NCI-H146 (cell line): ENCODE results near the gene DGKB.
A peak's percentile ranks its signal among the peaks of the same experiment; 100 is the strongest.

Experiments
- DNase-seq: peaks from one replicate; lab custom pipeline; 2025; lab: John Stamatoyannopoulos, UW

DGKB gene

DNA sequence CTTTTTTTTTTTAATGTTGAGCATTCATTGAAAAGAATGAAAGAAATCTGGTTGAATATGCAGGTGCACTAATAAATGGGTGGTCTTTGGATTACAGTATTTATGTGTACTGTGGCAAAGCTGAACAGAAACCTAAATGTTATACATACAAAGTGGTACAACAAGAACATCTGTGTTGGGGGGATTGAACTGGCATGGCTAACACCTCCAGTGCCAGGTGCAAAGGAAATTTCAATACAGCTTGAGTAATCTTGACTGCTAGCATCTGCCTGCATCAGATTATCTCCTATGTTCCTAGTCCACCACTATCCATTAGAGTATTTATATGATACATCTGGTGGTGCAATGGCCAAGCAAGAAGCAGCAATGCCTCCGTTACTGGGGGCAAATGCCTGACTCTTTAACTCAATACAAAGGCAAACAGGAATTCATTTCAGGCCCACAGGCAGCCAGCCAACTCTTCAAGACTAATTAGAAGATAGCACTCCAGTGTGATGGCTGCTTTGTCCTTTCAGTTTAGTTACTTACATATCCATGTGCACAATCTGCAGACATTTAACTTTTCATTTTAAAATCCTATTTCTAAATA, 692.6 kb downstream of the DGKB start:
- peak; percentile 57 for DNase-seq

GRCh38 chr7:14207711-14208110, 694.8 kb downstream of the DGKB start:
- no peak for DNase-seq

GRCh38 chr7:14207138-14207537, 695.4 kb downstream of the DGKB start:
- no peak for DNase-seq

DNA sequence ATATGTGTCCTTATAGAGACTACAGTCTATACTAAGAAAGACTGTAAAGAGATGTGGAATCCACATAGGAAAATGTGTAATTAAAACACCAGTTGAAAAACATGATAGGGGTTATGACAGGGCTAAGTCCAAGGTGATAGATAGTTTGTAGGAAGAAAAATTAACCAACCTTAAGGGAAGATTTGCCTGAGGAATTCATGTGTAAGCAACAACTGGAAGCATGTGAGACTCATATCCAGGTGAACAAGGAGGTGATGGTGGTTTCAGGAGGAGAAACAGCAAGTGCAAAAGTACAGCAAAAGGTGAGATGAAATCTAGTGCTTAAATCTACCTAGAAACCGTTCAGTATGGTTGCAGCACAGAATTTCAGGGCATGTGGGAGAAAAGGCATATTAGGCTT, 696.4 kb downstream of the DGKB start:
- DNase-seq, result no peak

DNA sequence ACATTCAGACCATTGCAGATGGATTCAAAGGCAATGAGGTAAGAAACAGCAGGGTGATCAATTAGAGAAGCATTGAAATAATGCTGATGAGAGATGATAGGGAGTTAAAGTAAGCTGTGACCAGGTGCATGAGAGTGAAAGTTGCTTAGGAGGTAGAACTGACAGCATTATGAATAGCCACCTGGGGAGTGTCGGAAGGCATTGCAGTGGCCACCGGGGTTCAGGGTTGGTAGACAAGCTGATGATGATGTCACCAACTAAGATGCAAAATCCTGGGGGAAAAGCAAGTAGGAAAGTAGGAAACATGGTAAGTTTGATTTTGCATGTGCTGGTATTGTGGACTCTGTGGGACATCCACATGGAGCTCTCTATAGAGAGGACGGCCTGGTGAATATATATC, 701.2 kb downstream of the DGKB start:
- peak; percentile 93 for DNase-seq

DNA sequence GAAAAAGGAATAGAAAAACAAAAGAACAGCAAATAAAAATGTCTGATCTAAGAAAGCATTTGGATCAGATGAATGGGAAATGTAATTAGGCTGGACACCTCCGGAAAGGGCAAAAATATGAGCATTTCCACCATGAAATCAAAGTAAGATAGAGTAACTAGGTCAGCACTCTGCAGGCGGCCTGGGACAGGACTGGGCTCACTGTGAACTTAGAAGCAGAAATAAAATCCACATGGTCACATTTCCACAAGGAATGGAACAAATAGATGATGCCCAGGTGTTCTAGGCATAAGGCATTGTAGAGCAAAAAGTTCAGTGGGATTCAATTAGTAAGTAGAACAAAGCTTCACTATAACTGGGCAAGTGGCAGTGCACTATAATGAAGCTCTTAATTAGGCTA, 703.2 kb downstream of the DGKB start:
- no peak for DNase-seq

DNA sequence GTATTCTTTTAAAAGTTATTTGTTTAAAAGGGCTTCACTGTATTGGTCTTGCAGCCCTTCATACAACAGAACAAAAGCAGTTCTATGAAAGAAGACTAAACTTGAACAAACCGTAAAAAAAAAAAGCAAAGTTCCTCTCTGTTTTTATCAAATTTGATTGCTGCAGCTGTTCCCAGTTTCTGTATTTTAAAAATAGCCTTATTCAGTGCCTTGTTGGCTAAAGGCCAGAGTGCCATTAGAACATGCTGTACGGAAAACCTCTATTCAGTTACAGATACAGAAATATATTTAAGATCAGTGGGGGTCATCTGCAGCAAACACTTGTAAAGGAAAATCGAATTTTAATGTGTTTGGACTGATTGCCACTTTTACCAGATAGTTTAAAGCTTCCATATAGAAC, 705.3 kb downstream of the DGKB start:
- peak; percentile 91 for DNase-seq

GRCh38 chr7:14196555-14196954, 706.0 kb downstream of the DGKB start:
- no peak for DNase-seq

GRCh38 chr7:14195871-14196270, 706.7 kb downstream of the DGKB start:
- DNase-seq, result no peak

DNA sequence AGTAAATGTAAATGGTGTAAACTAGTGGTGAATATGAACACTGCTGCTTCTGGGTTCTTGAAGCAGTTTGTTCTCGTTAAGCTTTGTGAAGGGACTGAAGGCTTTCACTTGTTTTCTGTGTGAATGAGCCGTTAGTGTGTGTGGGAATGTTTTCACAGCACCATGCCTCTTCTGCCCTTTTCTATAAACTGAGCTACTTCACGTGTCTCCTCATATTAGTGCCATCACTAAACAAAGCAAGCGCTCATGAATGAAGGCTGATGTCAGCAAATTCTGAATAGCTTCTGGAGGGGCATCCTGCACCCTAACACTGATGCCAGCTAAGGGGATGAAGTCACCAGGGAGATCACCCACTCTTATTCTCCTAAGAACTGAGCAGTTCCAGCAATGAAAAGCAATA, 707.5 kb downstream of the DGKB start:
- DNase-seq, result no peak

GRCh38 chr7:14191686-14192098, 710.9 kb downstream of the DGKB start:
- no peak for DNase-seq

GRCh38 chr7:14184292-14184864, 718.2 kb downstream of the DGKB start:
- no peak for DNase-seq

DNA sequence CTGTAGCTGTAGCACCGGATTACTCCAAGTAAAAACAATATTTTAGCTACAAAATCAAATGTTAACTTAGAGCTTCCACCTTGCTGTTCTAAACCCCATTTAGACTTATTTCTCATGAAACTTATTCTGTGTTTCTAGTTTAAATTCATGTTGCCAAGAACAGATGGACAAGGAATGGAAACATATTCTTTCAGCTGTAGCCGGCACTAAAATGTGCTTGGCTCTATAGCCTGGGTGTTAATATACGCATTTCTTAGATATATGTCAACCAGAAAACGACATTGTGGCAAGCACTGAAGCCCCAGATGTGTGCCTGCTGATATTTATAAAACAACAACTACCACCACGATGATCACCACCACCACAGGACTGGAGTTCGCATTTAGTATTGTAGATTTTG, 722.8 kb downstream of the DGKB start:
- no peak for DNase-seq

GRCh38 chr7:14177876-14178275, 724.7 kb downstream of the DGKB start:
- DNase-seq, result no peak

DNA sequence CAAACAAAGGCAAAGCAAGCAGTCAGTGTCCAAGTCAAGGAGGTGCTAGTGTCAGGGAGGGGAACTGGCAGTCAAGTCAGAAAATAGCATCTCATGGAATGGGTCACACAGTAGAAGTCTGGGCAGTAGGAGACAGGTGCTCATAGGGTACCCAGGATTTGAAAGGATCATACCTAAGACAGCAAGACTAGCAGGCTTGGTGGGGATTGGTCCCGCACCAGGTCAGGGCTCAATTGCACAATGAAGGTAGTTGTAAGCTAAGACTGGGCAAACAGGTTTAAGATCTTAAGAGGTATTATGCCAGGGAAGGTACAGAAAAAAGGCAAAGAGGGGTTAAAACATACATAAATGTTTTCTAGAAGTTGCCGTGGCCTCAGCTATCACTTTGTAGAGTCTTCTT, 731.7 kb downstream of the DGKB start:
- DNase-seq, result no peak

GRCh38 chr7:14158111-14158510, 744.4 kb downstream of the DGKB start:
- no peak for DNase-seq

- DNase-seq, result no peak
Observed at GRCh38 chr7:14156436-14156835, 746.1 kb downstream of the DGKB start.

DNA sequence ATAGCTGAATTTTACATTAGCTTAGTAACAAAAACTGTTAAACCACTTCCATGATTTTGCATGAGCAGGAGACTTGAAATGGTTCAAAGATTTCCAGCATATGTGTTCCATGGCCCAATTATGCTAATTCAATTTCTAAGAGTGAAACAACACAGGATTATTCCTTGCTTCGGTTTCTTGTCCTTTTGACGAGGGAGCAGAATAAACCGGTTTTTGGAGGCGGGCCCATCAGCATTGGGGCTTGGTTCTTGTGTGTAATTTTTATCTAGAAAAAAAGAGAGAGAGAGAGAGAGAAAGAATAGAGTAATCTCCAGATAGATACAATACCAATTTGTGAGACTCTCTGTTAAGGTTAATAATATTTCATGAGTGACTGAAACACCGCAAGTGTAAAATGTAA, 753.6 kb downstream of the DGKB start:
- DNase-seq, result no peak

GRCh38 chr7:14147532-14147931, 755.0 kb downstream of the DGKB start:
- DNase-seq, result no peak

GRCh38 chr7:14144538-14144937, 758.0 kb downstream of the DGKB start:
- DNase-seq, result peak; percentile 79

GRCh38 chr7:14144109-14144508, 758.4 kb downstream of the DGKB start:
- DNase-seq, result no peak

GRCh38 chr7:14137676-14138075, 764.9 kb downstream of the DGKB start:
- DNase-seq, result no peak

- no peak for DNase-seq
Observed at GRCh38 chr7:14133752-14134151, 768.8 kb downstream of the DGKB start.

DNA sequence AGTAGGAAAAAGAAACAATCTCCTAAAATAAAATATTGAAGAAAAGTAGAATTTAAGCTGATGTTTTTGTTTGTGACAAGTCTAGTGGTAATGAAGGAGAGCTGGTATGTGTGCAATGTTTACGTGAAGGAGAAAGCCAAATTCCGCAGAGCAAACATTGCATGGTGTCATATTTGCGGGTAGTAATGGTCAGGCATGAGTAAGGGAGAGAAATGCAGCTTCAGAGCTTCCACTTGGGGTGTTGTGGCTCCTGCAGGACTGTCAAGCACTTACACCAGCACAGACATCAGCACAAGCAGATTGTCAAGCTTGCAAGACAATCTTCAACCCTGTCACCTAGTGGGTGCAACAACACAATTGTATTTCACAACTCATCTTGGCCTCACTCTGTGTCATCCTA, 776.6 kb downstream of the DGKB start:
- DNase-seq, result no peak
